WTC11 (cell line): ENCODE data around the gene PLCL2. TPM values are rescaled to one million over a fixed set of nuclear protein-coding genes. Genes with fewer than 3 reads are reported as not detected.

Experiments used
- ATAC-seq: fragments of 200-7000 bp; cut with Tn5 transposase; 2 replicates; pipeline ENCODE4 v1.10.0; 2021; ENCODE audit warnings: mild to moderate bottlenecking, moderate library complexity
- CTCF ChIA-PET: fragments of 300-600 bp; sonication (Branson Sonifier 250); formaldehyde crosslinking; loops from one replicate; lab custom pipeline; 2021; ENCODE audit warnings: antibody characterized with exemption; lab: Charles Lee
- POLR2A ChIA-PET: fragments of 350-600 bp; sonication (Branson Sonifier 250); formaldehyde crosslinking; loops from one replicate; lab custom pipeline; 2021; ENCODE audit warnings: antibody characterized with exemption; lab: Charles Lee
- DNase-seq: peaks from one replicate; pipeline ENCODE4 v3.0.0; 2021; ENCODE audit warnings: low spot score
- H3K27ac Mint-ChIP-seq: 2 replicates; pipeline ENCODE4 v1.8.0; 2021; ENCODE audit warnings: mixed read lengths
- H3K27me3 Mint-ChIP-seq: 2 replicates; pipeline ENCODE4 v1.8.0; 2021; ENCODE audit warnings: low read depth, mild to moderate bottlenecking, moderate library complexity, mixed read lengths
- H3K36me3 Mint-ChIP-seq: 2 replicates; pipeline ENCODE4 v1.8.0; 2021; ENCODE audit warnings: mixed read lengths
- H3K4me1 Mint-ChIP-seq: 2 replicates; pipeline ENCODE4 v1.8.0; 2022; ENCODE audit warnings: mixed read lengths
- H3K4me3 Mint-ChIP-seq: 2 replicates; pipeline ENCODE4 v1.8.0; 2021; ENCODE audit warnings: mild to moderate bottlenecking, moderate library complexity, mixed read lengths
- H3K9me3 Mint-ChIP-seq: 2 replicates; pipeline ENCODE4 v1.8.0; 2021; ENCODE audit warnings: mixed read lengths
- CBFB ChIP-seq: sonication (generic); formaldehyde crosslinking; IDR thresholded peaks from 2 replicates; pipeline ENCODE4 v1.8.1; 2022; ENCODE audit warnings: mild to moderate bottlenecking, low read depth, missing genetic modification reagents
- CDX4 ChIP-seq: fragments of 250-450 bp; sonication (Bioruptor Pico); IDR thresholded peaks from 2 replicates; pipeline ENCODE4 v1.9.0; 2021; ENCODE audit warnings: moderate library complexity, mild to moderate bottlenecking, inconsistent platforms, borderline replicate concordance
- E2F1 ChIP-seq: sonication (generic); formaldehyde crosslinking; IDR thresholded peaks from 2 replicates; pipeline ENCODE4 v1.8.0; 2022; ENCODE audit warnings: mild to moderate bottlenecking, missing genetic modification reagents
- FOXJ3 ChIP-seq: sonication (generic); formaldehyde crosslinking; IDR thresholded peaks from 2 replicates; pipeline ENCODE4 v1.9.0; 2021; ENCODE audit warnings: missing genetic modification reagents, mild to moderate bottlenecking, borderline replicate concordance
- FOXP4 ChIP-seq: sonication (generic); formaldehyde crosslinking; IDR thresholded peaks from 2 replicates; pipeline ENCODE4 v1.8.0; 2022; ENCODE audit warnings: mild to moderate bottlenecking, missing genetic modification reagents
- GABPB1 ChIP-seq: sonication (generic); formaldehyde crosslinking; IDR thresholded peaks from 2 replicates; pipeline ENCODE4 v1.8.1; 2023; ENCODE audit warnings: mild to moderate bottlenecking, missing genetic modification reagents
- IRF1 ChIP-seq: sonication (generic); formaldehyde crosslinking; IDR thresholded peaks from 2 replicates; pipeline ENCODE4 v1.8.0; 2023; ENCODE audit warnings: missing genetic modification reagents
- MYBL2 ChIP-seq: sonication (generic); formaldehyde crosslinking; IDR thresholded peaks from 2 replicates; pipeline ENCODE4 v1.8.1; 2023; ENCODE audit warnings: mild to moderate bottlenecking, moderate library complexity, missing genetic modification reagents
- NFE2L1 ChIP-seq: sonication (generic); formaldehyde crosslinking; IDR thresholded peaks from 2 replicates; pipeline ENCODE4 v1.8.1; 2023; ENCODE audit warnings: missing genetic modification reagents
- NR2C2 ChIP-seq: sonication (generic); formaldehyde crosslinking; IDR thresholded peaks from 2 replicates; pipeline ENCODE4 v1.8.0; 2022; ENCODE audit warnings: mild to moderate bottlenecking, missing genetic modification reagents
- SP1 ChIP-seq: sonication (generic); formaldehyde crosslinking; conservative IDR thresholded peaks from 2 replicates; pipeline ENCODE4 v1.8.1; 2022; ENCODE audit warnings: missing genetic modification reagents
- USF2 ChIP-seq: sonication (generic); formaldehyde crosslinking; IDR thresholded peaks from 2 replicates; pipeline ENCODE4 v1.8.1; 2023; ENCODE audit warnings: mild to moderate bottlenecking, missing genetic modification reagents, moderate library complexity
- ZBTB43 ChIP-seq: sonication (generic); formaldehyde crosslinking; IDR thresholded peaks from 2 replicates; pipeline ENCODE4 v1.8.1; 2023; ENCODE audit warnings: mild to moderate bottlenecking, missing genetic modification reagents
- ZMAT4 ChIP-seq: fragments of 250-450 bp; sonication (Bioruptor Pico); IDR thresholded peaks from 2 replicates; pipeline ENCODE4 v1.9.0; 2021; ENCODE audit warnings: mild to moderate bottlenecking
- ZNF121 ChIP-seq: sonication (generic); formaldehyde crosslinking; IDR thresholded peaks from 2 replicates; pipeline ENCODE4 v1.8.0; 2023; ENCODE audit warnings: missing genetic modification reagents
- ZNF396 ChIP-seq: fragments of 250-450 bp; sonication (Bioruptor Pico); IDR thresholded peaks from 2 replicates; pipeline ENCODE4 v1.8.0; 2021; ENCODE audit warnings: mild to moderate bottlenecking, moderate library complexity, borderline replicate concordance
- ZNF532 ChIP-seq: fragments of 250-450 bp; sonication (Bioruptor Pico); IDR thresholded peaks from 2 replicates; pipeline ENCODE4 v1.9.0; 2021; ENCODE audit warnings: mild to moderate bottlenecking, borderline replicate concordance
- ZNF671 ChIP-seq: fragments of 250-450 bp; sonication (Bioruptor Pico); IDR thresholded peaks from 2 replicates; pipeline ENCODE4 v1.8.0; 2021; ENCODE audit warnings: mild to moderate bottlenecking
- ZSCAN18 ChIP-seq: fragments of 250-450 bp; sonication (Bioruptor Pico); IDR thresholded peaks from 2 replicates; pipeline ENCODE4 v2.1.2; 2022; ENCODE audit warnings: mild to moderate bottlenecking, moderate library complexity
- total RNA-seq: library from RNA; stranded (reverse); gene quantifications from 3 replicates; pipeline ENCODE4 v1.2.3, GENCODE V29; 2021

The PLCL2 gene
- total RNA-seq, 1 experiment from 2014 or later, result 11.8 TPM

- no peak for TF ChIP-seq CDX4 (CRISPR knock-in tag)
- no peak for TF ChIP-seq ZNF121 (CRISPR knock-in tag)
- no peak for TF ChIP-seq USF2
- no peak for TF ChIP-seq FOXP4 (CRISPR knock-in tag)
- no peak for TF ChIP-seq ZNF671 (CRISPR knock-in tag)
Observed at GRCh38 chr3:16907243-16907642, 22.5 kb downstream of the PLCL2 start (continued).

GRCh38 chr3:16908016-16908807 lies 23.5 kb downstream of the PLCL2 start:
- Mint-ChIP-seq H3K27ac (no peak overlapping the region), H3K36me3 (no peaks in the 10 kb centered on the region), H3K27me3 (no peaks in the 10 kb centered on the region), H3K9me3 (no peaks in the 10 kb centered on the region), H3K4me3 (no peak overlapping the region), H3K4me1 (peaks cover 40% of the 10 kb centered on the region)
- ChIA-PET CTCF (interaction anchor here (2.2 kb wide), 1 partner anchor 24 kb away, joined by 6 read pairs; the partner anchor contains the start of gene PLCL2), POLR2A (no interaction called here)
- no peak for TF ChIP-seq GABPB1 (CRISPR knock-in tag)
- no peak for TF ChIP-seq IRF1 (CRISPR knock-in tag)
- no peak for TF ChIP-seq SP1 (CRISPR knock-in tag)
- no peak for TF ChIP-seq NR2C2 (CRISPR knock-in tag)
- TF ChIP-seq ZSCAN18 (CRISPR knock-in tag), result no peak
- no peak for TF ChIP-seq ZBTB43
- TF ChIP-seq ZMAT4 (CRISPR knock-in tag), result no peak
- TF ChIP-seq MYBL2 (CRISPR knock-in tag), result no peak
- ATAC-seq (no peak), DNase-seq (no peak)

- Mint-ChIP-seq H3K36me3 (no peaks in the 10 kb centered on the region), H3K4me1 (peaks cover 33% of the 10 kb centered on the region), H3K27me3 (no peaks in the 10 kb centered on the region), H3K9me3 (no peaks in the 10 kb centered on the region), H3K27ac (no peak overlapping the region), H3K4me3 (no peak overlapping the region)
- DNase-seq (no peak), ATAC-seq (no peak)
- ChIA-PET CTCF (interaction anchor here (2.2 kb wide), 1 partner anchor 25 kb away, joined by 6 read pairs; the partner anchor contains the start of gene PLCL2), POLR2A (no interaction called here)
- TF ChIP-seq CBFB (CRISPR knock-in tag) (no peak), E2F1 (CRISPR knock-in tag) (no peak), NFE2L1 (CRISPR knock-in tag) (no peak), FOXJ3 (CRISPR knock-in tag) (no peak), ZNF532 (CRISPR knock-in tag) (no peak), ZNF396 (CRISPR knock-in tag) (no peak)
Observed at GRCh38 chr3:16908896-16909295, 24.1 kb downstream of the PLCL2 start.
